ENCODE data around the gene TRMT2A.

Gene TRMT2A

GRCh38 chr22:20159076-20159475 is 42.0 kb upstream of the TRMT2A start:
- no peak for TF ChIP-seq EZH2phosphoT487 (IDR thresholded peaks at IDR 0.05; ENCODE audit: borderline replicate concordance)
- no peak for TF ChIP-seq CTCF (conservative IDR thresholded peaks at IDR 0.05; ENCODE audit: low read length)
- Histone ChIP-seq H3F3A (ENCODE audit: low read depth) (peaks cover 6% of the 10 kb centered on the region), H3K9me3 (ENCODE audit: insufficient read depth, low read depth, low read length) (no peaks in the 10 kb centered on the region), H3K36me3 (ENCODE audit: insufficient read depth, low read length) (no peaks in the 10 kb centered on the region), H3K4me1 (ENCODE audit: insufficient read depth, low read length, poor library complexity, severe bottlenecking) (peaks cover 44% of the 10 kb centered on the region), H2AFZ (ENCODE audit: low read length) (no peak overlapping the region), H3K79me2 (ENCODE audit: insufficient read depth, low read length) (no peaks in the 10 kb centered on the region), H3K4me3 (ENCODE audit: low read length, poor library complexity, severe bottlenecking) (peak overlapping the region; percentile 74), H3K27me3 (ENCODE audit: insufficient read depth, low read length, poor library complexity, severe bottlenecking) (no peaks in the 10 kb centered on the region), H3K9me2 (replicated peaks; ENCODE audit: low read depth, low read length) (no peaks in the 10 kb centered on the region), H3K4me2 (ENCODE audit: low read depth, low read length, poor library complexity, severe bottlenecking) (peak overlapping the region; percentile 92), H3K9ac (ENCODE audit: low read depth, low read length, poor library complexity, severe bottlenecking) (peak overlapping the region; percentile 96), H4K20me1 (ENCODE audit: insufficient read depth, low read length, poor library complexity, severe bottlenecking) (no peaks in the 10 kb centered on the region)

DNA sequence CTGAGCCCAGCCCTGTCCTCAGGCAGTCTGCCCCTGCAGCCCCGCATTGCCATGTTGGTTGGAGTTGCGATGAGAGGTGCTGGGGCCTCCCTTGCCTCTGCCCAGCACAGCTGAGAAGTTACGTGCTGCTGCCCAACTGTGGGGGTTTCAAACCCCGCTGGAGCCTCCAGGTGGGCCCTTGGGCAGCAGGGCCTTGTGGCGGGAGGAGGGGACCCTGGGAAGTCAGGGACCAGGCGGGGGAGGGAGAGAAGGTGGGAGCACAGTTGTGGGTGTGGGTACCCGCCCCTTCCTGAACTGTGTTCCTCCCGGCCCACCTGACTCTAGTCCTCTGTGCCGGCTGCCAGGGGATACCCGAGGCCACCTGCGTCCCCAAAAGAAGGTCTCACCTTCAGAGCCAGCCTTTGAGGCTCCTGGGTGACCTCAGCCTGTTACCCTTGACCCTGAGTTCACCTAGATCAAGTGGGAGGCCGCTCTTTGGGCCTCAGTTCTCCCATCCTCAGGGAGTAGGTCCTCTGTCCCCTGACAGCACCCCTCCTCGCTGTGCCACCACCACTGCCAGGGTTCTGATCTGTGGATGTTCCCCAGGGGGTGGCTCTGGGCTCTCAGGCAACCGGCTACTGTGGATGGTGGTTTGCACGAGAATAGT is 41.5 kb upstream of the TRMT2A start:
- H3K9ac ChIP-seq (ENCODE audit: low read depth, low read length, poor library complexity, severe bottlenecking): peak overlapping the region; percentile 96
- H3K9me3 ChIP-seq (ENCODE audit: insufficient read depth, low read depth, low read length): no peaks in the 10 kb centered on the region
- no peaks in the 10 kb centered on the region for H3K36me3 ChIP-seq (ENCODE audit: insufficient read depth, low read length)
- peak overlapping the region; percentile 92 for H3K4me2 ChIP-seq (ENCODE audit: low read depth, low read length, poor library complexity, severe bottlenecking)
- H3K4me1 ChIP-seq (ENCODE audit: insufficient read depth, low read length, poor library complexity, severe bottlenecking): peaks cover 44% of the 10 kb centered on the region
- no peaks in the 10 kb centered on the region for H3K27me3 ChIP-seq (ENCODE audit: insufficient read depth, low read length, poor library complexity, severe bottlenecking)
- H3F3A ChIP-seq (ENCODE audit: low read depth): peaks cover 6% of the 10 kb centered on the region
- peak overlapping the region; percentile 74 for H3K4me3 ChIP-seq (ENCODE audit: low read length, poor library complexity, severe bottlenecking)
- H3K9me2 ChIP-seq (replicated peaks; ENCODE audit: low read depth, low read length): no peaks in the 10 kb centered on the region
- H4K20me1 ChIP-seq (ENCODE audit: insufficient read depth, low read length, poor library complexity, severe bottlenecking): no peaks in the 10 kb centered on the region
- no peak overlapping the region for H2AFZ ChIP-seq (ENCODE audit: low read length)
- TF ChIP-seq EZH2phosphoT487 (IDR thresholded peaks at IDR 0.05; ENCODE audit: borderline replicate concordance) (no peak), CTCF (conservative IDR thresholded peaks at IDR 0.05; ENCODE audit: low read length) (no peak)
- H3K79me2 ChIP-seq (ENCODE audit: insufficient read depth, low read length): no peaks in the 10 kb centered on the region

- H3K4me3 ChIP-seq (ENCODE audit: low read length, poor library complexity, severe bottlenecking): peak overlapping the region; percentile 74
- no peak for TF ChIP-seq CTCF (conservative IDR thresholded peaks at IDR 0.05; ENCODE audit: low read length)
- TF ChIP-seq EZH2phosphoT487 (IDR thresholded peaks at IDR 0.05; ENCODE audit: borderline replicate concordance): no peak
- H3F3A ChIP-seq (ENCODE audit: low read depth): peaks cover 6% of the 10 kb centered on the region
- no peaks in the 10 kb centered on the region for H3K27me3 ChIP-seq (ENCODE audit: insufficient read depth, low read length, poor library complexity, severe bottlenecking)
- no peaks in the 10 kb centered on the region for H3K9me2 ChIP-seq (replicated peaks; ENCODE audit: low read depth, low read length)
- no peaks in the 10 kb centered on the region for H3K79me2 ChIP-seq (ENCODE audit: insufficient read depth, low read length)
- H2AFZ ChIP-seq (ENCODE audit: low read length): no peak overlapping the region
- peaks cover 44% of the 10 kb centered on the region for H3K4me1 ChIP-seq (ENCODE audit: insufficient read depth, low read length, poor library complexity, severe bottlenecking)
- H3K9me3 ChIP-seq (ENCODE audit: insufficient read depth, low read depth, low read length): no peaks in the 10 kb centered on the region
- H3K36me3 ChIP-seq (ENCODE audit: insufficient read depth, low read length): no peaks in the 10 kb centered on the region
- no peaks in the 10 kb centered on the region for H4K20me1 ChIP-seq (ENCODE audit: insufficient read depth, low read length, poor library complexity, severe bottlenecking)
- H3K9ac ChIP-seq (ENCODE audit: low read depth, low read length, poor library complexity, severe bottlenecking): peak overlapping the region; percentile 96
- H3K4me2 ChIP-seq (ENCODE audit: low read depth, low read length, poor library complexity, severe bottlenecking): peak overlapping the region; percentile 92
Measured at GRCh38 chr22:20157430-20158183, 40.6 kb upstream of the TRMT2A start.

Measured in Loucy (cell line).